Neural progenitor cell (in vitro differentiated cells): Measurements from ENCODE around the gene RPTOR. TPM values are rescaled to one million over a fixed set of nuclear protein-coding genes. Genes with fewer than 3 reads are reported as not detected.

Experiments
- DNase-seq: peaks from one replicate; pipeline ENCODE4 v3.0.0-alpha.2; 2016; ENCODE audit warnings: low spot score
- H2AFZ ChIP-seq: fragments of 200-600 bp; sonication (generic); replicated peaks from 2 replicates; pipeline ENCODE4 v1.6.1; 2016; ENCODE audit warnings: antibody characterized with exemption
- H3F3A ChIP-seq: fragments of 200-600 bp; sonication (generic); 2 replicates; pipeline ENCODE4 v1.6.1; 2016; ENCODE audit warnings: antibody characterized with exemption, low read depth
- H3K27ac ChIP-seq: fragments of 200-600 bp; sonication (generic); 2 replicates; pipeline ENCODE4 v1.5.1; 2016; ENCODE audit warnings: mild to moderate bottlenecking
- H3K27me3 ChIP-seq: fragments of 200-600 bp; sonication (generic); 2 replicates; pipeline ENCODE4 v1.6.1; 2016; ENCODE audit warnings: mild to moderate bottlenecking, moderate library complexity
- H3K36me3 ChIP-seq: fragments of 200-600 bp; sonication (generic); 2 replicates; pipeline ENCODE4 v1.5.1; 2016
- H3K4me1 ChIP-seq: fragments of 200-600 bp; sonication (generic); 2 replicates; pipeline ENCODE4 v1.6.1; 2016; ENCODE audit warnings: mixed run types
- H3K4me2 ChIP-seq: fragments of 200-600 bp; sonication (generic); 2 replicates; pipeline ENCODE4 v1.6.1; 2016
- H3K4me3 ChIP-seq: fragments of 200-600 bp; sonication (generic); 2 replicates; pipeline ENCODE4 v1.5.1; 2016
- H3K79me2 ChIP-seq: fragments of 200-600 bp; sonication (generic); 2 replicates; pipeline ENCODE4 v1.6.1; 2016; ENCODE audit warnings: low read depth
- H3K9ac ChIP-seq: fragments of 200-600 bp; sonication (generic); 2 replicates; pipeline ENCODE4 v1.6.1; 2016
- H3K9me3 ChIP-seq: fragments of 200-600 bp; sonication (generic); 2 replicates; pipeline ENCODE4 v1.5.1; 2016; ENCODE audit warnings: low read depth
- H4K20me1 ChIP-seq: fragments of 200-600 bp; sonication (generic); 2 replicates; pipeline ENCODE4 v1.6.1; 2016; ENCODE audit warnings: low read depth
- H3K27ac Mint-ChIP-seq: 3 replicates; pipeline ENCODE4 v1.8.0; 2021; ENCODE audit warnings: mixed read lengths
- H3K27me3 Mint-ChIP-seq: 2 replicates; pipeline ENCODE4 v1.8.0; 2022; ENCODE audit warnings: low read depth, mild to moderate bottlenecking, inconsistent platforms, moderate library complexity, mixed read lengths; ENCODE audit not compliant: insufficient read depth
- H3K36me3 Mint-ChIP-seq: 3 replicates; pipeline ENCODE4 v1.8.0; 2021; ENCODE audit warnings: mixed read lengths
- H3K4me1 Mint-ChIP-seq: 3 replicates; pipeline ENCODE4 v1.8.0; 2021; ENCODE audit warnings: mixed read lengths
- H3K4me3 Mint-ChIP-seq: 3 replicates; pipeline ENCODE4 v1.8.0; 2021; ENCODE audit warnings: mild to moderate bottlenecking, moderate library complexity, mixed read lengths
- H3K9me3 Mint-ChIP-seq: 3 replicates; pipeline ENCODE4 v1.8.0; 2020; ENCODE audit warnings: mixed read lengths
- CTCF ChIP-seq: fragments of 200-600 bp; sonication (generic); IDR thresholded peaks from 2 replicates; pipeline ENCODE4 v1.5.1; 2017; ENCODE audit warnings: antibody characterized with exemption, mild to moderate bottlenecking
- EZH2 ChIP-seq: fragments of 200-600 bp; sonication (generic); IDR thresholded peaks from 2 replicates; pipeline ENCODE4 v1.6.1; 2017; ENCODE audit warnings: antibody characterized with exemption, mild to moderate bottlenecking, moderate library complexity
- EZH2phosphoT487 ChIP-seq: fragments of 200-600 bp; sonication (generic); IDR thresholded peaks from 2 replicates; pipeline ENCODE4 v1.6.1; 2017; ENCODE audit warnings: antibody characterized with exemption
- total RNA-seq: library from RNA; depleted of rRNA; stranded (reverse); fragments of >200 nt; gene quantifications from 2 replicates; pipeline ENCODE4 v1.2.3, GENCODE V29; 2015; ENCODE audit warnings: low replicate concordance

RPTOR gene
- total RNA-seq, 1 donor from 2014 or later, result 7.4 TPM

GRCh38 chr17:80837711-80838110 lies 293.1 kb downstream of the RPTOR start:
- Histone ChIP-seq H3F3A (no peaks in the 10 kb centered on the region), H3K4me1 (peaks cover 16% of the 10 kb centered on the region), H3K36me3 (no peaks in the 10 kb centered on the region), H3K27me3 (no peaks in the 10 kb centered on the region), H3K9me3 (no peaks in the 10 kb centered on the region), H3K9ac (no peak overlapping the region), H3K79me2 (no peaks in the 10 kb centered on the region), H3K4me2 (no peak overlapping the region), H2AFZ (no peak overlapping the region), H3K4me3 (no peak overlapping the region), H3K27ac (no peak overlapping the region), H4K20me1 (peaks cover 4% of the 10 kb centered on the region)
- H3K9me3 Mint-ChIP-seq, result no peaks in the 10 kb centered on the region
- peaks cover 4% of the 10 kb centered on the region for H3K27me3 Mint-ChIP-seq
- DNase-seq, result no peak
- H3K4me1 Mint-ChIP-seq, result peaks cover 25% of the 10 kb centered on the region
- H3K27ac Mint-ChIP-seq, result peak overlapping the region; percentile 50
- peaks cover 3% of the 10 kb centered on the region for H3K36me3 Mint-ChIP-seq
- H3K4me3 Mint-ChIP-seq, result no peak overlapping the region
- TF ChIP-seq EZH2phosphoT487 (no peak), CTCF (no peak), EZH2 (no peak)

GRCh38 chr17:80838311-80839025 lies 293.8 kb downstream of the RPTOR start:
- Histone ChIP-seq H3K27ac (no peak overlapping the region), H3K4me3 (no peak overlapping the region), H3K36me3 (no peaks in the 10 kb centered on the region), H3K4me2 (no peak overlapping the region), H2AFZ (no peak overlapping the region), H3K9ac (no peak overlapping the region), H3K9me3 (no peaks in the 10 kb centered on the region), H3K79me2 (no peaks in the 10 kb centered on the region), H3F3A (no peaks in the 10 kb centered on the region), H4K20me1 (peaks cover 3% of the 10 kb centered on the region), H3K27me3 (no peaks in the 10 kb centered on the region), H3K4me1 (peaks cover 11% of the 10 kb centered on the region)
- Mint-ChIP-seq H3K4me1 (peaks cover 17% of the 10 kb centered on the region), H3K36me3 (peaks cover 5% of the 10 kb centered on the region), H3K4me3 (no peak overlapping the region), H3K27me3 (peaks cover 2% of the 10 kb centered on the region), H3K9me3 (no peaks in the 10 kb centered on the region), H3K27ac (no peak overlapping the region)
- TF ChIP-seq EZH2 (no peak), CTCF (no peak), EZH2phosphoT487 (no peak)
- DNase-seq, result peak; percentile 58

- H3K4me3 Mint-ChIP-seq, result no peak overlapping the region
These were observed 294.3 kb downstream of the RPTOR start for GRCh38 chr17:80839026-80839345.

More at GRCh38 chr17:80839026-80839345, 294.3 kb downstream of the RPTOR start:
- Mint-ChIP-seq H3K9me3 (no peaks in the 10 kb centered on the region), H3K27me3 (peaks cover 2% of the 10 kb centered on the region), H3K36me3 (peaks cover 5% of the 10 kb centered on the region), H3K4me1 (peaks cover 15% of the 10 kb centered on the region), H3K27ac (no peak overlapping the region)
- Histone ChIP-seq H3K27ac (no peak overlapping the region), H3F3A (no peaks in the 10 kb centered on the region), H3K79me2 (no peaks in the 10 kb centered on the region), H4K20me1 (no peaks in the 10 kb centered on the region), H2AFZ (no peak overlapping the region), H3K27me3 (no peaks in the 10 kb centered on the region), H3K4me1 (peaks cover 9% of the 10 kb centered on the region), H3K9me3 (no peaks in the 10 kb centered on the region), H3K4me3 (no peak overlapping the region), H3K9ac (no peak overlapping the region), H3K36me3 (no peaks in the 10 kb centered on the region), H3K4me2 (no peak overlapping the region)
- DNase-seq, result no peak
- TF ChIP-seq EZH2phosphoT487 (no peak), CTCF (no peak), EZH2 (no peak)
